ENCODE measurements around the gene MIF.

The MIF gene

DNA sequence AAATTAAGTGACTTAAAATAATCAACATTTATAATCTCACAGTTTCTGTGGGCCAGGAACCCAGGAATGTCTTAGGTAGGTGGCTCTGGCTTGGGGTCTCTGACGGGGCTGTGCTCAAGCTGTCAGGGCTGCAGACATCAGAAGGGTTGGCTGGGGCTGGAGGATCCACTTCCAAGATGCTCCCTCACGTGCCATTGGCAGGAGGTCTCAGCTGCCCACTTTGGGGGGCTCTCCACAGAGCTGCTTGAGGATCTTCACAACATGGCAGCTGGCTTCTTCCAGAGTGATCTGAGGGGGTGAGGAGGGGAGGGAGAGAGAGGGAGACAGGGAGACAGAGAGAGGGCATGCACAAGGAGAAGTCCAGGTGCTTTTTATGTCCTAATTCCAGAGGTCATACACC, 18.4 kb upstream of the MIF start:
- no peak for DNase-seq (ENCODE audit: extremely low read depth in 1 of 2, low read depth in 1 of 2)

DNA sequence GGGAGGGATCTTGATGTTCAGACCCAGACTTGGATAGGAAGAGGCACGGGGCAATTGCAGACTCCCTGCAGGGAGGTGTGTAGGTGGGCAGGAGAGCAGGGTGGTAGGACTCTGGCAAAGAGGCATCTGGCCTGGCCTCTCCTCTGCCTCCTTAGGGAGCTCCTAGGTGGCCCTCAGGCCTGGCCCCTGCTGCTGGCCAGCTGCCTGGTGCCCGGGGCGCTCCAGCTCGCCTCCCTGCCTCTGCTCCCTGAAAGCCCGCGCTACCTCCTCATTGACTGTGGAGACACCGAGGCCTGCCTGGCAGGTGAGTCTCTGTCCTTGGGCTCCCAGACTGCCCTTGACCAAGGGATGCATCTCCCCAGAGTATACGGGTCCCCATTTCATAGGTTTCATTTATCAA, 16.6 kb upstream of the MIF start:
- no peak for DNase-seq (ENCODE audit: extremely low read depth in 1 of 2, low read depth in 1 of 2)

DNA sequence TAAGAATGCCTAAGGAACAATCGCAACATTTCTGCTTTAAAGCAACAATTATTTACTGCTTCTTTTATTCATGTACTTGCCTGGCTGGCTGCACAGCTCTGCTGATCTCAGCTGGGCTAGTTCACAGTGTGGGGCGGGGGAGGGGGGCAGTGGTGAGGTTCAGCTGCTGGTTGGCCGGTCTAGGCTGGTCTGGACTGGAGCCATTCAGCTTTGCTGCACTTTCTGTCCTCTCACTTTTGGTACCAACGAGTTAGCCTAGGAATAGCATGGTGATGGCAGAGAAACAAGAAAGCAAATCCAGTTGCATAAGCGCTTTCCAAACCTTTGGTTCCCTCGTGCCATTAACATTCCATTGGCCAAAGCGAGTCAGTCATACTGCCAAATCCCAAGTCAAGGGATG, 16.0 kb upstream of the MIF start:
- no peak for DNase-seq (ENCODE audit: extremely low read depth in 1 of 2, low read depth in 1 of 2)

DNA sequence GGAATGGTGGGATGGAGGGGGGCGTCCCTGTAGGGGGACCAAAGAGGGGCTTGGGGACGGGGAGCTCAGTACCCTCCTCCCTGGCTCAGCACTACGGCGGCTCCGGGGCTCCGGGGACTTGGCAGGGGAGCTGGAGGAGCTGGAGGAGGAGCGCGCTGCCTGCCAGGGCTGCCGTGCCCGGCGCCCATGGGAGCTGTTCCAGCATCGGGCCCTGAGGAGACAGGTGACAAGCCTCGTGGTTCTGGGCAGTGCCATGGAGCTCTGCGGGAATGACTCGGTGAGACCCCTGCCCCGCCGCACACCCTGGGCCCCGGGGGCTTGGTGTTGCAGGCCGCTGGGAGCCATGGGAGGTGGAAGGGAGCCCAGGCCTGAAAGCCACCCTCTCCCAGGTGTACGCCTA, 11.8 kb upstream of the MIF start:
- DNase-seq (ENCODE audit: extremely low read depth in 1 of 2, low read depth in 1 of 2): no peak

DNA sequence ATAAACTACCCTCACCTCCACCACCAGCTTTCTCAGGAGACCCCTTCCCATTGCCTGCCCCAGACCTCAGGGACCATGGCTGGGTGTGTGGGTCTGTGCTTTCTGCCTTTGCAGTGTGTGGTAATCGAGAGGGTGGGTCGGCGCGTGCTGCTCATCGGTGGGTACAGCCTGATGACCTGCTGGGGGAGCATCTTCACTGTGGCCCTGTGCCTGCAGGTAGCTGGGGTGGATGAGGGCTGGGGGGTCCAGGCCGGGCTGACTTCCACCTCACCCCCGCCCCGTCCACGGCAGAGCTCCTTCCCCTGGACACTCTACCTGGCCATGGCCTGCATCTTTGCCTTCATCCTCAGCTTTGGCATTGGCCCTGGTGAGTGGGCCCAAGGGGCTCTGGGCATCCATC, 10.5 kb upstream of the MIF start:
- no peak for DNase-seq (ENCODE audit: extremely low read depth in 1 of 2, low read depth in 1 of 2)

DNA sequence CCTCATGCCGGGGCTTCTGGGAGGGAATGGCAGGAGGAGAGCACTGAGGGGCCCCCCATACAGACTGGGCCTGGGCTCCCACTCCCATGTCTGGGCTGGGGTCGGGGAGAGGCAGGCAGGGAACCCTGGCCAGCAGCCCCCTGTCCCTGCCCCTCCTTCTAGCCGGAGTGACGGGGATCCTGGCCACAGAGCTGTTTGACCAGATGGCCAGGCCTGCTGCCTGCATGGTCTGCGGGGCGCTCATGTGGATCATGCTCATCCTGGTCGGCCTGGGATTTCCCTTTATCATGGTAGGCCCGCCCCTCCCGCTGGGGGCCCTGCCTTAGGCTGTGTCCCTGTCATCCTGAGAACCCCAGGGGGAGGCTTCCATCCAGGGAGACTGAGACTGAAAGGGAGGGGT, 10.0 kb upstream of the MIF start:
- DNase-seq (ENCODE audit: extremely low read depth in 1 of 2, low read depth in 1 of 2): no peak

DNA sequence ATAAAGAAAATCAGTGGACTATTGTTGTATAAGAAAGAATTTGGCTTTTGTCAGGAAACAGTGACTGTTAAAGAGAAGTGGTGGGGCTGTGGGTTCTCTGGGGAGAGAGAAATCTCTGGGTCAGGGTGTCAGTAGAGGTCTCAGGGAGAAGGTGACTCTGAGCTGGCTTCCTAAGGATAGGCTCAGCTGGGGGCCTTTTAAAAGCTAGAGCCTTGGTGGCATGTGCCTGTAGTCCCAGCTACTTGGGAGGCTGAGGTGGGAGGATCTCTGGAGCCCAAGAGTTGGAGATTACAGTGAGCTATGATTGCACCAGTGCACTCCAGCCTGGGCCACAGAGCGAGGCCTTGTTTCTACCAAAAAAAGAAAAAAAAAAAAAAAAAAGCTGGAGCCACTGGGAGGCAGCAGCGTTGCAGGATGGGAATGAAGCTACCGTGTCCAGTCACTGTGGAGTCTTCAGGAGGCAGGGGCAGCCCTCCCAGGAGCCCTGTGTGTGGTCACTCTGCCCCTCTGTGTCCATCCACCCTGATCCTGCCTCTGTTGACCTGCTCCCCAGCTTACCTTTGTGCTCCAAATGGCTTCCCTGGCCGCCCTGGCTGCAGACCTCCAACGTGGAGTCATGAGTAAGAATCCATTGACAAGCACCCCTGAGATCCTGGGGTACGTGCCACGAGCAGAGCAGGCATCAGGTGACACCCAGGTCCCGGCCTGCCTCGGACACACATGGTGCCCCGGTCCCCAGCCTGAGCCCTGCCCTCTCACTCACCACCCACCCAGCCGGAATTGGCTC, 5.4 kb upstream of the MIF start:
- no peak for DNase-seq (ENCODE audit: extremely low read depth in 1 of 2, low read depth in 1 of 2)

DNA sequence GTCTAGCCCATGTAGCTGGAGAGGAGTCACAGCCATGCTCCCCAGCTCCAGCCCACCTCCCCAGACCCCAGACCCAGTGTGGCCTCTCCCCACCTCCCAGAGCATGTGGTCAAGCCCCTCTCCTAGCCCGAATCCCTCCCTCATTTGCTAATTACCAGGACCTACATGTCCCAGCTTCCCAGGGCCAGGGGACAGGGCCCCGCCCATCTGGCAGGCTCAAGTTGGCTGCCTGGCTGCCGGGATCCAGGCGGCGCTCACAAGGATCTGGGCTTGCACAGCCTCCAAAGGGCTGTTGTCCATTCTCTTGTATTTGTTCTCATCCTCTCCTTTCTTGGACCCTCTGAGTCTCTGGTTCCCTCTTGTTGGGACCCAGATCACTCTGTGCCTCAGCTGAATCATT, 4.6 kb upstream of the MIF start:
- DNase-seq (ENCODE audit: extremely low read depth in 1 of 2, low read depth in 1 of 2): no peak

DNA sequence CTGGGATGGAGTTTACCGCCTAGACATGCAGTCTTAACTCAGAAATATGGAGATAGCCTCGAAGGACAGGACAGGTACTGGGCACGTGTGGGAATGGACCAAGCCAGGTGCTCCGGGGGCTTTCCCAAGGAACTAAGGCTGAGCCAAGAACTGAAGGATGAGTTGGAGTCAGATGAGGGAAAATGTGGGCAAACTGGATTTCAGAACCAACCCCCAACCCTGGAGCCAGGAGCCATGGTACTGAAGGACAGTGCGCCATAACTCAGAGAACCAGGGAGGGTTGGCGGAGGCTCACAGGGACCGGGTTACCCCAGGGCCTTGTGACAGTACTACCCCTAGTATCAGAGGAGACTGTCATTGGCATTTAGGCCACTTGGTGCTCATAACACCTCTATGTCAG, 2.5 kb upstream of the MIF start:
- DNase-seq (ENCODE audit: extremely low read depth in 1 of 2, low read depth in 1 of 2): no peak

DNA sequence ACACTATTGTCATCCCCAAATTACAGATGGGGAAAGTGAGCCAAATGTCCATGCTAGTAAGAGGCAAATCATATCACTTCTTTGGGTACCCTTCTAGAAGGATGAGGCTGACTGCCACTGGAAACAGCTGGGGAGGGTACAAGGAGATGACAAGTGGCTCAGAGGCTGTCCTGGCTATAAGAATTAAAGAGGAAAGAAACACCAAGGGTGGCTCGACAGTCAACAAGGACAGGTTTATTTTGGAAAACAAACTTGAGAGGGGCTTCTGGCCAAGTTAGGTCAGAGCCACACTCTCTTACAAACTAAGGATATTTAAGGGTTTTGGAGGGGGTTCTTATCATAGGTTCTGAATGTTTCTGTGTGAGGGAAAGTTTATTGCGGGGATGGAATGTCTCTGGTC, 2.1 kb upstream of the MIF start:
- DNase-seq (ENCODE audit: extremely low read depth in 1 of 2, low read depth in 1 of 2): no peak

DNA sequence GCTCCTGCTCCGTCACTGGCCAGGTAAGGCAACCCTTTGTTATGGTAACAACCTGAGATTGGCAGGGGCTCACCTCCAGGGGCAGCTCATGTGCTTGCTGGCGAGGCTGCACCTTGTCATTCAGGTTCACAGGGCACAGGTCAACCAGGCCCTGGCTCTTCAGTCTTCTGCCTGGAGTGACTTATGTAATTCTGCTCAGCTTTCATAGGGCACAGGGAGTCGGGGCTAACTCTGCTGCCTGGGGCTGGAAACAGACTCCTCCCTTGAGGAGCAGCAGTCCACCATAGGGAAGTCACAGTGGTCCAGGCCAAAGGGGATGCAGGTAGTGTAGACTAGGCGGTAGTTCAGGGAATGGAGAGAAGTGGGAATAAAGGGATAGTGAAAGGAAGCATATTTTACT, 1.5 kb upstream of the MIF start:
- DNase-seq (ENCODE audit: extremely low read depth in 1 of 2, low read depth in 1 of 2): no peak

DNA sequence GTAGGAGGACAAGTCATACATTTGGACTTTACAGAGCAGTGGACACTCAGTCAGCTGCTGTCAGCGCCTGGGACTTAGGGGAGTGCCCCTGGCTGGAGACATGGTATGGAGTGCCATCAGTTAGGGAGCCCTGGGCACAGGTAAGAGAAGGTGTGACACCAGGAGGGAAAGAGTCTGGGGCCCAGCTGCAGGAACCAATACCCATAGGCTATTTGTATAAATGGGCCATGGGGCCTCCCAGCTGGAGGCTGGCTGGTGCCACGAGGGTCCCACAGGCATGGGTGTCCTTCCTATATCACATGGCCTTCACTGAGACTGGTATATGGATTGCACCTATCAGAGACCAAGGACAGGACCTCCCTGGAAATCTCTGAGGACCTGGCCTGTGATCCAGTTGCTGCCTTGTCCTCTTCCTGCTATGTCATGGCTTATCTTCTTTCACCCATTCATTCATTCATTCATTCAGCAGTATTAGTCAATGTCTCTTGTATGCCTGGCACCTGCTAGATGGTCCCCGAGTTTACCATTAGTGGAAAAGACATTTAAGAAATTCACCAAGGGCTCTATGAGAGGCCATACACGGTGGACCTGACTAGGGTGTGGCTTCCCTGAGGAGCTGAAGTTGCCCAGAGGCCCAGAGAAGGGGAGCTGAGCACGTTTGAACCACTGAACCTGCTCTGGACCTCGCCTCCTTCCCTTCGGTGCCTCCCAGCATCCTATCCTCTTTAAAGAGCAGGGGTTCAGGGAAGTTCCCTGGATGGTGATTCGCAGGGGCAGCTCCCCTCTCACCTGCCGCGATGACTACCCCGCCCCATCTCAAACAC, 850 bp upstream of the MIF start:
- DNase-seq (ENCODE audit: extremely low read depth in 1 of 2, low read depth in 1 of 2): no peak

DNA sequence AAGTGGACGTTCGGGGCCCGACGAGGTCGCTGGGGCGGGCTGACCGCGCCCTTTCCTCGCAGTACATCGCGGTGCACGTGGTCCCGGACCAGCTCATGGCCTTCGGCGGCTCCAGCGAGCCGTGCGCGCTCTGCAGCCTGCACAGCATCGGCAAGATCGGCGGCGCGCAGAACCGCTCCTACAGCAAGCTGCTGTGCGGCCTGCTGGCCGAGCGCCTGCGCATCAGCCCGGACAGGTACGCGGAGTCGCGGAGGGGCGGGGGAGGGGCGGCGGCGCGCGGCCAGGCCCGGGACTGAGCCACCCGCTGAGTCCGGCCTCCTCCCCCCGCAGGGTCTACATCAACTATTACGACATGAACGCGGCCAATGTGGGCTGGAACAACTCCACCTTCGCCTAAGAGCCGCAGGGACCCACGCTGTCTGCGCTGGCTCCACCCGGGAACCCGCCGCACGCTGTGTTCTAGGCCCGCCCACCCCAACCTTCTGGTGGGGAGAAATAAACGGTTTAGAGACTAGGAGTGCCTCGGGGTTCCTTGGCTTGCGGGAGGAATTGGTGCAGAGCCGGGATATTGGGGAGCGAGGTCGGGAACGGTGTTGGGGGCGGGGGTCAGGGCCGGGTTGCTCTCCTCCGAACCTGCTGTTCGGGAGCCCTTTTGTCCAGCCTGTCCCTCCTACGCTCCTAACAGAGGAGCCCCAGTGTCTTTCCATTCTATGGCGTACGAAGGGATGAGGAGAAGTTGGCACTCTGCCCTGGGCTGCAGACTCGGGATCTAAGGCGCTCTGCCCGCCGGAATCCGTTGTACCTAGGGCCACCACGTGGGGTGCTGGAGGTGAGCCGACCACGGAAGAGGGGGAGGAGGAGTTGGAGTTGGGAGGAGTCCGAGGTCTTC, 771 bp downstream of the MIF start:
- peak; percentile 6 to 28 for DNase-seq (ENCODE audit: extremely low read depth in 1 of 2, low read depth in 1 of 2)

DNA sequence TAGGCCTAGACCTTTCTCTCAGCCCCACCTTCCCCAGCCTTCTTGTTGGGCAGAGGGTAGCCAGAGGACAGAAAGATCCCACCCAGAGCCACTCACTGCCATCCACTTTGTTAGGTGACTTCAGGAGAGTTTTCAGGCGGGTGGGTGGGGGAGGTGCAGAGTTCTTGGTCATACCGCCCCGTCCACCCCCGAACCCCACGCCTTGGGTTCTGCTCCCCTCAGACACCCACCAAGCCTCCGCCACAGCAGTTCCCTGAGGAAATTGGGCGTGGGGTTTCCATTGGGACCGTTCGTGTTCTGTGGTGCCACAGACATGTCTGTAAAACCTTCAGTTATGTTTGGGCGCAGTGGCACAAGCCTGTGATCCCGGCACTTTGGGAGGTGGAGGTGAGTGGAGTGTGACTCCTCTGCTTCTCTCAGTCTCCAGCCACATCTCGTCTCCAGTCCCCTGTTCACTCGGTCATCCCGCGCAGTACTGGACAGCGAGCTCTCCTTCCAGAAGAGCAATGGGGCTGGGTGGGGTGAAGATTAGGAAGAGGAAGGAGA, 1.5 kb downstream of the MIF start:
- no peak for DNase-seq (ENCODE audit: extremely low read depth in 1 of 2, low read depth in 1 of 2)

DNA sequence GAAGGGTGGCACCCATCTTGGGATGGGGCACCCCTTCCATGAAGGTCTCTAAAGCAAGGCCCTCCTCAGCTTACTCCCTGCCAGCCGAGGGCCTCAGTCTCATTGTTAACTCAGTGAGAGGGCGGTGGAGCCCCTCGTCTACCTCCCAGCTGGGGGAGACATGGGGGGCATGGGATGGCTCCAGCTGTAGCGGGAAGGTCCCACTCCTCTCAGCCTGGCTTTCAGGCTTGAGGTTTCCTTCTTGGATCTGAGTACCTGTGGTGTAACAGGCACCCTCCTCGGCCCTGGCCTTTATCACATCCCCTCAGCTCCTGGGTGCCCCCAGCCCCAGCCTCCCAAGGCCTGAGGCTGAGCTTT, 2.0 kb downstream of the MIF start:
- DNase-seq (ENCODE audit: extremely low read depth in 1 of 2, low read depth in 1 of 2): no peak

DNA sequence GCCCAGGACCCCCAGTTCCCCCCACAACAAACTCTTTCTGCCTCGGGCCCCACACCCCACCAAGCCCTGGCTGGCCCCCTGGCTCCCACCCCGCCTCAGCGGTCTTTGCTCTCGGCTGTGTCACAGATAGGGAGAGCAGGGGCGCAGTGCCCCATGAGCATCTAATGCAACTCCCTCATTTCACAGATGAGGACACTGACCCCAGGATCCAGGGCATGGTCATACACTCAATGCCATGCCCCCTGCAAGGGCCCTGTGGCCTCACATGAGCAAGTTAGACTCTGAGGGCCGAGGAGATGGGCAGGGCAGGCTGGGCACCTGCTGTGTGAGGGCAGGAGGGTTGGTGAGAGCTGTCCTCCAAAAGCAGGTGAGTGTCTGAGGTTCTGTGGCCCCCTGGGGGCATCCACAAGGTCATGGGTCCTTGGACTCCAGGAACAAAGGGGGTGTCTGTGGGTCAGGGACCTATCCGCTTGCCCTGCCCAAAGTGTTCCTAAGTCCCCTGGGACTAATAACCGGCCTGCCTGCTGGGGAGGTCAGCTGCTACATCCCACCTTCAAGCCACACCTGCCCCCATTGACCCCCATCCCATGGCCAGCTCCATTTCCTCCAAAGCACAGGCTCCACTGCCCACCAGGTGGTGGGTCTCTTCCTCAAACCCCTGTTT, 2.5 kb downstream of the MIF start:
- DNase-seq (ENCODE audit: extremely low read depth in 1 of 2, low read depth in 1 of 2): no peak

DNA sequence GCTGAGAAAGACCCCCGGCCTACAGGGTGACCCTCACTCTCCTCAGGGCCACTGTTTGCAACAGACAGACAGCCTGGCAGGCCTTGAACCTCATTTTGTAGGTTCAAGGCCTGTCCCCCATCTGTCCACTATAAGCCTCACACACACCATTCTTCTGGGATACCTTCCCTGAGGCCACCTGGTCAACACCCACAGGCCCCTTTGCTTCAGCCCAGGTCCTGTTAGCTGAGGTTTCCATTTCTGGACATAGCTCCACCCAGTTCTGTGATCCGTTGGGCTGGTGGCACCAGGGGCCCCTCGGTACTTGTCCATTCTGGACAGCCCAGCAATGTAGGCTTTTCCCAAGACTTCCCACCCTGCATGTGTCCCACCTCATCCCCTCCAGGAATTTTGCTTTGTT, 3.1 kb downstream of the MIF start:
- no peak for DNase-seq (ENCODE audit: extremely low read depth in 1 of 2, low read depth in 1 of 2)

DNA sequence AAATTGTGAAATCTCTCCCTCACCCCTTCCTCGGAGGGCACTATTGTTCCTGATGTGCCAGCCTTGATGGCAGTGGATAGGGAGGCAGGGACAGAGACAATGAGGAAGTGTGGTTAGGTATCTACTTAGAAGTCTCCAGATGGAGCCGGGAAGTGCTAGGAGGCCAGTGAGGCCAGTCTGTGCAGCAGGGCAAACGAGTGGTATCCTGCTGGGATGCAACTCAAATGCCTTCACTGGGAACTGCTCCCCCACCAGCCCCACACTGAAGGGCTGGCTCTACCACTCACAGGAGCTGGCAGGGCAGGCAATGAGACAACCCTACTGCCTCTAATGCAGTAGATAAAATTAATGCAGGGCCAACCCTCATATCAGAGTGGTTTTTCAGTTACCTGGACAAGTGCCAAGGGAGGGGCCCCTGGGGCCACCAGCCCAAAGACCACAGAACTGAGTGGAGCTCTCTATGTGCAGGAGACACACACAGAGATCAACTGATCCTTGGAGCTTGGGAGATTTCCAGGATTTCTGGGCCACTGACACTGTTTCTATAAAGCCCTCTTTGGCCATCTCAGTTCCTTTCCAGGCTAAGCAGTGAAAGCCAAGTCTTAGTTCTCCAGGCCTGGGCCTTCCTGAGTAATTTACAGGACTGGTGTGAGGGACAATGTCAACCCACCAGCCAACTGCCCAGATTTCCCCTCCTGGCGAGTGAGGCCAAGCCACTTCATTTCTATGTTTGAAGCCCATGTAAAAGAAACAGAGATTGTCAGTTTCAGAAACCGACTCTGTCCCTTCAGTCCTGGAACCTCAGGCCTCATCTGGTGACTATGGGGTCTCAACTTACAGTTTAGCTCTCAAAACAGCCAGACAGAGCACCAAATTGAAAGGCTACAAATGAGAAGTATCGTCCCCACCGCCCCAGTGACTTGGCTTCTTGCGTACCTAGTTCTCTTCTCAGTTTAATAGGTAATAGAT, 4.1 kb downstream of the MIF start:
- no peak for DNase-seq (ENCODE audit: extremely low read depth in 1 of 2, low read depth in 1 of 2)

DNA sequence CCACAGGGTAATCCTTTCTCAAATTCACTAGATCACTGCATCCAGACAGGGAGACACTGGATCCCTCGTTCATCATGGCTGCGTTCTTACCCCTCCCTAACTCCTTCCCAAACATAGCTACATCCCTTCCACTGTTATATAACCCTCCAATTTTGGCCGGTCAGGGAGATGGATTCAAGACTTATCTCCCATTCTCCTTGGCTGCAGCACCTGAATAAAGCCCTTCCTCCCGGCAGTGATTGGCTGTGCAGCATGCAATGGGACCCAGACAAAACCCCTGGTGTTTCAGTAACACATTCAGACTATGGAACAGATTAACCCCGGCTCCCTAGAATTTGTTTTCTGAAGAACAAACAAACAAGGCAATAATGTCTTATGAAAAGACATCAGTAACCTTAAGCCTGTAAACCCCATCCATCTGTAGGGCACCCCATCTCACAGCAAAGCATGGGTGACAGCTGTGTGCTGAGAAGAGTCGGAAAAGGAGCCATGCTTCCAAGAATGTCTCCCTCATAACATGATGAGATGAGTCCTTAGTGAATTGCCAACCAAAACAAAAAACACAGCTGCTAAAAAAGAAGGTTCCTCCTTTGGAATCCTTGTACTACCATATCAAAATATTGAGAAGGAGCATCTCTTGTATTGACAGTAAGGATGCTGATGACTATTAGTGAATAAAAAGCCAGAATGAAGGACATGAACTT, 5.0 kb downstream of the MIF start:
- DNase-seq (ENCODE audit: extremely low read depth in 1 of 2, low read depth in 1 of 2): no peak
